NOMO-1 treated with DMSO at 0.1 percent for 48 hours (cell line): Measurements from ENCODE around the gene LELP1.
A peak's percentile ranks its signal among the peaks of the same experiment; 100 is the strongest.
"Not testable (repeated sequence)": the region's sequence is repeated elsewhere in the genome, so short reads cannot be mapped to it uniquely, and the experiment has no call there.

Experiments
- DNase-seq: peaks from one replicate; lab custom pipeline; 2025; ENCODE audit not compliant: unreplicated experiment; lab: John Stamatoyannopoulos, UW

Gene LELP1

DNA sequence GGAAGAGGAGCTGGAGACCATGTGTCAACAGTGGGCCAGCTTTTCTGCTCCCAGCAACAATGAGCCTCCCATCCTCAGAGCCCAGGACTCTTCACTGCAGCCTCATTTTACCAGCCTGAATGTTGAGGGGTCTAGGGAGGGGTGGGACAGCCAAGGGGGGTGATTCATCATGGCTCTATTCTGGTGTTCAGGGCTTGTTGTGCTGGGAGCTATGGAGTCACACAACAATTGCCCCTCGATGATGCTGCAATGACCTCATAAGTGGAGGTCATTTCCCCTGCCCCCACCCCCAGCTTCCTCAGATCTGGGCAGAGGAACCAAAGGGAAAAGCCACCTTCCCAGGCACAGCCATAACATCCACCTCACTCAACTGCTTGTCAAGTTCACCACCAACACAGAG, at the start of gene LELP1:
LELP1 (plus strand) TSS at position 301 of the 400 bp plus-strand sequence. CDS start 1,278 bp downstream, outside the sequence.
- no peak for DNase-seq

DNA sequence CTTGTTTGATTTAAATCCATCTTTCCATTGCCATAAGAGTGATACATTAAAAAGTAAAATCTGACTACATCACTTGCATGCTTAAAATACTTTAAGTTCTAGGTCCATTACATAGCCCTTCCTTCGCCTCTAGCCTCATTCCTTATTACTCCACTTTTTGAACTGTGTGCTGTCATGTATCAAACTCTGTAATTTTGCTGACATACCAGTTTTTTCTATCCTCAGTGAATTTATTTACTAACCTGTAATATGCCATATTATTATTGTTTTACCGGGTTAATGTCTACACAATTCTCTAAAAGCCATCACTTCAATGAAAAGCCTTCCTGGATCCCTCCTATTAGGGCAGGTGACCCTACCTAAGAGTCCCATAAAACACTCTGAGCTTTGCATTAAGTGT, 47.7 kb upstream of the LELP1 start:
- no peak for DNase-seq

DNA sequence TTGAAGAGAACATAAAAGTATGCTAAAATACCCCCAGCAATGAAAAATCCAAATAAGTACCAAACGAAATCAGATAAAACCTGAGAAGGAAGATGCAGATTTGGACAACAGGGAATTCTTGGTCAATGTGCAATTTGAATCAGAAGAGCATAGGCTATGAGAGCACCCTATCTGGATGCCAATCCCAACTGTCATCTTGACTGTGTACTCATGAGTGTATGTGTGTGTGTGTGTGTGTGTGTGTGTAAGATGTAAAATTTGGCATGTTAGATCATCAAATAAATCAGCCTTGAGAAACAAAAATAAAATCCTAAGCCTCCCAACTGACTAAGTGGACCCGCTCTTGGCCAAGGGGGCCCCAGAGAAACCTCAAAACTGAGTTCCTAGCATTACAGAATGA, 34.5 kb upstream of the LELP1 start:
- no peak for DNase-seq

DNA sequence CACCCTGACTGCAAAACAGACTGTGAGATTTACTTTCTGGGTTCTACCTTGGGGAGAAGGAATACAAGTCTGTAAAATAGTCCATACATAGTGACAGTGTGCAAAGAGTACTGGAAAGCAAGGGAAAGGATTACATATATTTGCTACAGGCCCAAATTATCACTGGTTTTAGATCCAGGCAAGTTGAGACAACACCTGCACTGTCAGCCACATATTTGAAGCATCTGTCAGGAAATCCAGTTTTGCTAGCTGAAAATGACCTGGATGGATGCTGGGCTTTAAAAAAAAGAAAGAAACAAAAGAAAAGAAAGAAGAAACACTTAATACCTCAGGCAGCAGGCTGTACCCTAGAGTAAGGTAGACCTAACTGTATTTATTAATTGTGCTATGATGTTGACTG, 28.6 kb upstream of the LELP1 start:
- no peak for DNase-seq

DNA sequence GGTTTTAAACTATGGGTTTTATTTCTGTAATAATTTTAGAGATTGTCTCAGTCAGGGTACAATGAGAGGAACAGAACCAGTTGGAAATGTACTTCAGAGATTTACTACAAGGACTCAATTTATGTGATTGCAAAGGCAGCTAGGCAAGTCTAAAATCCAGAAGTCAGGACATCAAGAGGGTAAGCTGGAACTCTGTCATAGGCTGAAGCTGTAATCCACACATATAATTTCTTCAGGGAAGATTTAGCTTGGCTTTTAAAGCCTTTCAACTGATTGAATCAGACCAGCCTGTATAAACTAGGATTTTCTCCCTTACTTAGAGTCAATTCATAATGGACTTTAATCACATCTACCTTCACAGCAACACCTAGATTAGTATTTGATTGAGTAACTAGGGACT, 24.3 kb upstream of the LELP1 start:
- no peak for DNase-seq

- DNase-seq: no peak
Observed at GRCh38 chr1:153180556-153180955, 22.7 kb upstream of the LELP1 start.

GRCh38 chr1:153188301-153188700, 14.9 kb upstream of the LELP1 start:
- not testable (repeated sequence) for DNase-seq

DNA sequence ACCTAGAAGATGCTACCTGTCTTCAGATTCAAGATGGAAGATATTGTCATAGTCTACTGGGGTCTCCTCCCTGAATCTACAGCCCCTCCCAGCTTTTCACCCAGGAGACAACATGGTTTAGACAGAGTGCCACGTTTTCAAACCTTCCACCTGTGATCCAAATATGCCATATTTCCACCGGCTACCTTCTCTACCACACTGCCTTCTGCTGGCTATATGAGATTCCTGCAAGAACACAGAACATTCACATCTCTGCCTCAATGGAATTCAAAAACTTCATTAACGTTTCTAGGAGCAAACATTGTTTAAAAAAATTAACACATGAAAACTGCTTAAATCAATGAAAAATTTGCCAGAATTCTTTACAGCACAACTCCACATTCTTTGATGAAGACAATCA, 12.9 kb upstream of the LELP1 start:
- DNase-seq: no peak

DNA sequence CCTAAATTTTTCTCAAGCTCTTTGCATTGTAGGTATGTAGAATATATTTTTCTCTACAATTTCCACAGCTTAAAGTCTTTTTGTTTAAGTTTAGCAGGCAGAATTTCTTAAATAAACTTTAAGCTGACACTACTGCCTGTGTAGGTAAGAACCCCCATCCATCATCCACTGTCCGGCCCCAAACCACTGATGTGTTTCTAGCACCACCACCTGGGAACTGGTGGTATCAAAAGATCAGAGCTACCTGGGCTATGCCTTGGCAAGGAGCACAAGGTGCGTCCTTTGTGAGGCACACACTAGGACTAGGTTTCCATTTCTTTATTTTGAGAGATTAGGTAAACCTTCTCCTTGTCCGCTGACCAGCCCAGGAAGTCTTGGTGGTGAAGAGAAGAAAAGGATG, 10.5 kb upstream of the LELP1 start:
- DNase-seq: no peak

- no peak for DNase-seq
Observed at GRCh38 chr1:153194331-153195050, 8.7 kb upstream of the LELP1 start.

DNA sequence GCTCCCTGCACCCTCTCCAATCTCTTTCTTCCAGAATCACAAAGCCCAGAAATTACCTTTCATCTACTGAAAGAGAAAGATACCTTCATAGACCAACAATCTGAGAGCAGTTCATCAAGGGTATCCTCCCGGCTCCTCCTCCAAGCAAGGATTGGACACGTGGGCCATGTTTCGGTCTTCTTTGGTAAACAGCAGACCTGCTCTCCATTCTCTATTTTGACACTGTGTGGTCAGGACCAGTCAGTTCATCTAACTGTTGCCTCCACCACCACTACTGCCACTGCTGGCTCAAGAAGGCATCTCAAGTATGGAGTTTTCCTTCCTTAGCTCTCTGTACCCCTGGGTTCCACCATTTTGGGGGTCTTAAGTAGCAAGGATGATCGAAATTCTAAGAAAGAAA, 8.0 kb upstream of the LELP1 start:
- DNase-seq: no peak

DNA sequence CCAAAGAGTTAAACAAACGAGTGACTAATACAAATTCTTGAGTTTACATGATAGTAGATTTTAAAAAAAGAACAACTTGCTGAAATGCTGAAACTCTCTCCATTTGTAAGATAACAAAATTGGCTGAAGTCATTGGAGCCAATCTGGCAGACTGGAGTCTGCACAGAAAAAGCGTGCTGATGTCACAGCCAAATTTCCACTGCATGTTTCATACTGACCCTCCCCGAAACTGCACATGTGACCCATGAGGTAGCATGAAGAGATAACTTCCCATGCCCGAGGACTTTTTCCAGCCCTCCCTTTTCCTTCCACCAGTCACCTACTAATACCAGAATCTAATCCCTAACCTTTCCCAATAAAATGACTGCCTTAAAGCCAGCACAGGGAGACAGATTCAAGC, 1.2 kb upstream of the LELP1 start:
- no peak for DNase-seq

- DNase-seq: no peak
Observed at GRCh38 chr1:153206631-153207030, 3.4 kb downstream of the LELP1 start.

DNA sequence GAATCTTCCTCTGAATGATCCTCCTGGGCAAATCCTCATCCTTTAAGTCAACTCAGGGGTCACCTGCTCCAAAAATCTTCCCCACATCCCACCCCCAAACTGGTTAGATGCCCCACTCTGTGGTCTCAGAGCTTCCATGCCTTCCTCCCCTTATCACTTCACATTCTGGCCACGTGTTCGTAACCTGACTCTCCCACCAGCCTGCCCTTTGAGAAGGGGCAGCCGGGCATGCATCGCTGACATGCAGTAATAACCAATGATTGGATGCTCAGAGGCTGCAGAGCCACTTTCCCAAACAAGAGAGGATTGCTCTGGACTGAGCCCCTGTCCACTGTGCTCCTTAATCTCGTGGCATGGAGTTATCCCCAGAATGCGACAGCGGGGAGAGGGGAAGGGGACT, 7.0 kb downstream of the LELP1 start:
- no peak for DNase-seq

GRCh38 chr1:153212201-153212600, 9.0 kb downstream of the LELP1 start:
- no peak for DNase-seq

DNA sequence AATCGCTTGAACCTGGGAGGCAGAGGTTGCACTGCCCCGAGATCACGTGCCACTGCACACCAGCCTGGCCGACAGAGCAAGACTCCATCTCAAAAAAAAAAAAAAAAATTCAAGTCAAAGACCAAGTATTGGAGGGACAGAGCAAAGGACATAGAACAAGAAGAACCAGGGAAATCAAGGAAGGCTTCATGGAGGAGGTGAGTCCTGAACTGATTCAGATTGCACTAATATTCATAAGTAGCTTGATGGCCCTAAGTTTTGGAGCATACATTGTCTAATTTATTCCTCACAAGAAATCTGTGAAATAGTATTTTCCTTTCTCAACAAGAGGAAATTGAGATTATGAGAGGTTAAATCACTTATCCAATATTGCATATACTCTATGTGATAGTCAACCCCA, 10.3 kb downstream of the LELP1 start:
- DNase-seq: no peak

DNA sequence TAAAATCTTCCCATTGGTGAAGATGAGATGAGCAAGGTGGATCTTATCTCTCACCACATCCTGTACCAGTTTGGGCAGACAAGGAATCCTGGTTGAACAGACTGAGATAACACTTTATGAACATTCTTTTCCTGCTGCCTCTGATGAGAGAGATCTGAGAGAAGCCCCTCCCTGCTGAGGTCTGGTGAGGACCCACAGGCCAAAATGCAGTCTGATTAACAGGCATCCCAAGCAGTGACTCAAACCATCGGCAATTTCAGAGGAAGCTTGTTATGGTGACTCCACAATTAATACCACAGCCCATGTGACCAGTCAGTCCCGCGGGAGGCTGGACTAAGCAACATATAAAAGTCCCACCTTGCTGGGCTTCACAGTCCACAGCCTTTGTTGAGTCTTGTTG, 14.0 kb downstream of the LELP1 start, which contains the start of gene PRR9:
PRR9 (plus strand) TSS at position 373 of the 400 bp plus-strand sequence. CDS start 561 bp downstream, outside the sequence.
- DNase-seq: no peak

DNA sequence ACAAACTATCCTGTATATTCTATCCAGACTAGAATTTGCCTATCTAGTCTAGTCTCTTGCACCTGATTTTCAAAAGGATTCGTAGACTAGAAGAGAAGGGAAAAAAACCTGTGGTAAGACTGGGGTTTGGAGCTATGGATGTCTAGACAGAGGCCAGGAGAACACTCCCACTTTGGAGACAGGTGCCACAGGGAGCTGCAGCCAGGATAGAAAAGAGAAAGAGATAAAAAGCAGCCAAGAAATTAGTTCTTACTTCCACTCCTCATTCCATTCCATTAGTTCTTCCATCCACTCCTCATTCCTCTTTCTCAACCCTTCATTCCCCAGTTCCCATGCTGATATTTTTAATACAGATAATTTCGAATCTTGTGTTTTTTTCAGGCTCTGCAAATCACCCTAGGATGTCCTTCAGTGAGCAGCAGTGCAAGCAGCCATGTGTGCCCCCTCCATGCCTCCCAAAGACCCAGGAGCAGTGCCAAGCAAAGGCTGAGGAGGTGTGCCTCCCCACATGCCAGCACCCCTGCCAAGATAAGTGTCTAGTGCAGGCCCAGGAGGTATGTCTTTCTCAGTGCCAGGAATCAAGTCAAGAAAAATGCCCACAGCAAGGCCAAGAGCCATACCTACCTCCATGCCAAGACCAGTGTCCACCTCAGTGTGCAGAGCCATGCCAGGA, 14.7 kb downstream of the LELP1 start:
- DNase-seq: no peak

GRCh38 chr1:153220606-153221303, 17.5 kb downstream of the LELP1 start:
- DNase-seq: no peak

DNA sequence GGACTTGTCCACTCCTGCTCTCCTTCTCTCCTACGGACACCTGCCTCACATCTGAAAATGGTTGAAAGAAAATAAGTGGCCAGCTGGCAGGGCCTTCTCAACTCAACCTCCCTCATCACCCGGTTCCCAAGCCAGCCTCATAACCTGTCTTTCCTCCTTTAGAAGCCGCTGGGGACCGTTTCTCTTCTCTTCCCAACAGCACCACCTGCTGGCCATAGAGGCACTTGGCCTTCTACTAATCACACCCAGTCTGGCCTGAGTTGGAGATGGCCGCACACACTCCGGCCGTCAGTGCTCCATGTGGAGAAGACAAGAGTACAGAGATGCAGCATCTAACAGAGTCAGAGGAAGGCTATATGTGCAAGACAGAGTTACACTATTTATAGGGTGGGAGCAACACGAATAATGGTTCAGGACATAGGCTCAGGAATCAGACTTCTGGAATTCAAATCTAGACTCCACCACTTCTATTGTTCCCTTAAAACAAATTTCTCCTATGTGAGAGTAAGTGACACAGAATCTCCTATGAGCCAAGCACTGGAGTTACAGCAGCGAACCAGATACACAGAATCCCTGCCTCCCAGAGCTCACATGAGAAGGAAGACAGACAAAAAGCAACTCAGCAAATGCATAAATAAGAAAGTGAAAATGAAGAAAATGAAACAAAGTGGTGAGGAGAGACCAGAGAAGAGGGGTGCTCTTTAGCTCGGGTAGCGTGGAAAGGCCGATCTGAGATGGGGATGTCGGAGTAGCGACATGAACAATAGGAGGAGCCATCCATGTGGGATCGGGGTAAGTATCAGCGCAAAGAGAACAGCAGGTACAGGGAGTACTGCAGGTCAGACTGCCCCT, 20.0 kb downstream of the LELP1 start:
- DNase-seq: peak; percentile 23

DNA sequence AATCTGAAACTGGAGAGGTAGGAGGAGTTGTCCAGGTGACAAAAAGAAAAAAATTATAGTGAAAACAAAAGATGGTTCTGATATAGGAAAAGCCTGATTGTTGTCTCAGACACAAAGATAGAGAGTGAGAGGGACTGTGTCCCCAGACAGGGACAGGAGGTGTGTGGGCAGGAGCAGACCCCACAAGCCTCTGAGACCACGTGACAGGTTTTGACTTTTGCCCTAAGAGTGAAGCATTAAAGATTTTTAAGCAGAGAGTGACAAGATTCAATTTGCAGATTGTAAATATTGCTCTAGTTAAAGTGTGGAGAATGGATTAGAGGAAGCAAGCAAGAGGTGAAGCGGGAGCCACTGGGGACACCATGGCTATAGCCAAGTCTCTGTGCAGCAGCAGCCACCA, 24.6 kb downstream of the LELP1 start:
- no peak for DNase-seq
